NCI-H2107 treated with DMSO at 0.1 percent for 48 hours (cell line): ENCODE measurements around the gene DAPK1.

Source experiments
- DNase-seq: peaks from one replicate; lab custom pipeline; 2025; ENCODE audit not compliant: unreplicated experiment; lab: John Stamatoyannopoulos, UW

DAPK1 gene

GRCh38 chr9:87609002-87609401 lies 111.3 kb downstream of the DAPK1 start:
- no peak for DNase-seq

- DNase-seq, result no peak
Observed at GRCh38 chr9:87609486-87609885, 111.8 kb downstream of the DAPK1 start.

- no peak for DNase-seq
Observed at GRCh38 chr9:87610200-87611155, 112.8 kb downstream of the DAPK1 start.

GRCh38 chr9:87611776-87612175 lies 114.1 kb downstream of the DAPK1 start:
- DNase-seq, result no peak

- DNase-seq, result no peak
Observed at GRCh38 chr9:87612536-87612935, 114.9 kb downstream of the DAPK1 start.

GRCh38 chr9:87613265-87614111 lies 115.8 kb downstream of the DAPK1 start:
- DNase-seq, result no peak

- no peak for DNase-seq
Observed at GRCh38 chr9:87614397-87614796, 116.7 kb downstream of the DAPK1 start.

- no peak for DNase-seq
Observed at GRCh38 chr9:87615136-87615535, 117.5 kb downstream of the DAPK1 start.

- no peak for DNase-seq
Observed at GRCh38 chr9:87615547-87616148, 118.0 kb downstream of the DAPK1 start.

- no peak for DNase-seq
Observed at GRCh38 chr9:87618226-87618625, 120.6 kb downstream of the DAPK1 start.

- no peak for DNase-seq
Observed at GRCh38 chr9:87618931-87619330, 121.3 kb downstream of the DAPK1 start.

- DNase-seq, result no peak
Observed at GRCh38 chr9:87619346-87619745, 121.7 kb downstream of the DAPK1 start.

GRCh38 chr9:87620731-87621322 lies 123.2 kb downstream of the DAPK1 start:
- no peak for DNase-seq

GRCh38 chr9:87622098-87622497 lies 124.4 kb downstream of the DAPK1 start:
- no peak for DNase-seq

GRCh38 chr9:87622923-87623322 lies 125.3 kb downstream of the DAPK1 start:
- no peak for DNase-seq

GRCh38 chr9:87628346-87628745 lies 130.7 kb downstream of the DAPK1 start:
- DNase-seq, result no peak

GRCh38 chr9:87629104-87629503 lies 131.4 kb downstream of the DAPK1 start:
- no peak for DNase-seq

GRCh38 chr9:87630266-87630665 lies 132.6 kb downstream of the DAPK1 start:
- no peak for DNase-seq

GRCh38 chr9:87630846-87631245 lies 133.2 kb downstream of the DAPK1 start:
- DNase-seq, result no peak

- DNase-seq, result no peak
Observed at GRCh38 chr9:87635656-87636501, 138.2 kb downstream of the DAPK1 start.
